Peyer's patch (tissue), 4 donors: ENCODE measurements around the gene GRIK4.

Source experiments
- POLR2A ChIP-seq, 2 donors: fragments of 450-650 bp; IDR thresholded peaks; one replicate each; pipeline ENCODE4 v1.5.1; 2017; ENCODE audit warnings: antibody characterized with exemption in 2 of 2, mild to moderate bottlenecking in 2 of 2, moderate library complexity in 2 of 2
- TF ChIP-seq, protein P1 (sequence below), 6 experiments: fragments of 450-650 bp in 4 of 6; fragments of 200-600 bp in 2 of 6; sonication (generic) in 1 of 6; IDR thresholded peaks; one replicate each; pipeline ENCODE4 v1.5.1; 2017 to 2019; ENCODE audit warnings: antibody characterized with exemption in 6 of 6, mild to moderate bottlenecking in 3 of 6, moderate library complexity in 1 of 6

- TF ChIP-seq, protein P1, sequence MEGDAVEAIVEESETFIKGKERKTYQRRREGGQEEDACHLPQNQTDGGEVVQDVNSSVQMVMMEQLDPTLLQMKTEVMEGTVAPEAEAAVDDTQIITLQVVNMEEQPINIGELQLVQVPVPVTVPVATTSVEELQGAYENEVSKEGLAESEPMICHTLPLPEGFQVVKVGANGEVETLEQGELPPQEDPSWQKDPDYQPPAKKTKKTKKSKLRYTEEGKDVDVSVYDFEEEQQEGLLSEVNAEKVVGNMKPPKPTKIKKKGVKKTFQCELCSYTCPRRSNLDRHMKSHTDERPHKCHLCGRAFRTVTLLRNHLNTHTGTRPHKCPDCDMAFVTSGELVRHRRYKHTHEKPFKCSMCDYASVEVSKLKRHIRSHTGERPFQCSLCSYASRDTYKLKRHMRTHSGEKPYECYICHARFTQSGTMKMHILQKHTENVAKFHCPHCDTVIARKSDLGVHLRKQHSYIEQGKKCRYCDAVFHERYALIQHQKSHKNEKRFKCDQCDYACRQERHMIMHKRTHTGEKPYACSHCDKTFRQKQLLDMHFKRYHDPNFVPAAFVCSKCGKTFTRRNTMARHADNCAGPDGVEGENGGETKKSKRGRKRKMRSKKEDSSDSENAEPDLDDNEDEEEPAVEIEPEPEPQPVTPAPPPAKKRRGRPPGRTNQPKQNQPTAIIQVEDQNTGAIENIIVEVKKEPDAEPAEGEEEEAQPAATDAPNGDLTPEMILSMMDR (IDR thresholded peaks at IDR 0.05): no peak
- no peak for TF ChIP-seq POLR2A (IDR thresholded peaks at IDR 0.05)
These were observed 21.7 kb upstream of the GRIK4 start for GRCh38 chr11:120489799-120490198.
